ENCODE data around the gene LRRC43.
"Not testable (repeated sequence)": the region's sequence is repeated elsewhere in the genome, so short reads cannot be mapped to it uniquely, and the experiment has no call there.

Gene LRRC43

DNA sequence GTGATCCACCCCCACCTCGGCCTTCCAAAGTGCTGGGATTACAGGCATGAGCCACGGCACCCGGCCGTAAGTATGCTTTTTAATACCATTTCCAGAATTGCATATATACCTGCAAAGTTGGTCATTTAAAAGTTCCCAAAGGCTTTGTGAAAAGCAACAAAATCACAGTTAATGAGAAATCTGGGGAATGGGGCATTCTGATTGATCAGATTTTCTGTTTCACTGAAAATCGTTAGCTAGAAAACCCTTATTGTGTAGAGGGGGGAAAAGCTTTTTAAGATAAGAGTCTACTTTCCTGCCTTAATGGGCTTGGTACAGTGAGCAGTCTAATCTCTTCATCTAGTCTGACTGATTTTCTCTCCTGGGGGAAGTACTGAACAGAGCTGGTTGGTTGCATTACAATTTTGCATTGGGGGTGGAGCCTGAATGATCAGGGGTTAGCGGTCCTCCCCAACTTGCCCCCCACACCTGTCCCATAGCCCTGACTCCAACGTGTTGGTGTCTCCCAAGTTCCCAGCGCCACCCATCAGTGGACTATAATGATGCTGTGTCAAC is 32.7 kb upstream of the LRRC43 start:
- intact Hi-C loops (cut with DNase I), result no loop called here
- no peak for DNase-seq

DNA sequence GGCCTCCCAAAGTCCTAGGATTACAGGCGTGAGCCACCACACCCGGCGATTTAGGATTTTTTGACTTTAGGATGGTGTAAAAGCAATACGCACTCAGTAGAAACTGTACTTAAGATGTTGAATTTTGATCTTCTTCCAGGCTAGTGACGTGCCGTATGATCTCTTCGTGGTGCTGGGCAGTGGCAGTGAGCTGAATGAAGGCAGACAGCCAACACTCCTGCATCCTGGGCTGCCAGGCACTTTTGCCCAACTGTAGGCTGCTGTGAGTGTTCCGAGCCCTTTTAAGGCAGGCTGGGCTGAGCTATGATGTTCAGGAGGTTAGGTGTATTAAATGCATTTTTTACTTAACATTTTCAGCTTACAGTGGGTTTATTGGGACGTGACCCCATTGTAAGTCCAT is 30.2 kb upstream of the LRRC43 start:
- intact Hi-C loops (cut with DNase I), result no loop called here
- DNase-seq, result no peak

- no peak for DNase-seq
These were observed 27.2 kb upstream of the LRRC43 start for GRCh38 chr12:122155705-122156104.

GRCh38 chr12:122158700-122159285 is 24.1 kb upstream of the LRRC43 start:
- DNase-seq, result no peak
- intact Hi-C loops (cut with DNase I), result no loop called here

More at GRCh38 chr12:122155705-122156104, 27.2 kb upstream of the LRRC43 start:
- intact Hi-C loops (cut with DNase I), result no loop called here

GRCh38 chr12:122159882-122160281 is 23.0 kb upstream of the LRRC43 start:
- no peak for DNase-seq
- intact Hi-C loops (cut with DNase I), result no loop called here

DNA sequence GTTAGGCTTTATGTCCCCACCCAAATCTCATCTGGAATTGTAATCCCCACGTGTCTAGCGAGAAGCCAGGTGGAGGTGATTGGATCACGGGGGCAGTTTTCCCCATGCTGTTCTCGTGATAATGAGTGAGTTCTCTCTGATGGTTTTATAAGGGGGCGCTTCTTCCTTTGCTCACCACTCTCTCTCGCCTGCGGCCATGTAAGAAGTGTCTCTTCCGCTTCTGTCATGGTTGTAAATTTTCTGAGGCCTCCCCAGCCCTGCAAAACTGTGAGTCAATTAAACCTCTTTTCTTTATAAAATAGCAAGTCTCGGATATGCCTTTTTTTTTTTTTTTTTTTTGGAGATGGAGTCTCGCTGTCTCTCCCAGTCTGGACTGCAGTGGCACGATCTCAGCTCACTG is 22.2 kb upstream of the LRRC43 start:
- intact Hi-C loops (cut with DNase I), result no loop called here
- no peak for DNase-seq

DNA sequence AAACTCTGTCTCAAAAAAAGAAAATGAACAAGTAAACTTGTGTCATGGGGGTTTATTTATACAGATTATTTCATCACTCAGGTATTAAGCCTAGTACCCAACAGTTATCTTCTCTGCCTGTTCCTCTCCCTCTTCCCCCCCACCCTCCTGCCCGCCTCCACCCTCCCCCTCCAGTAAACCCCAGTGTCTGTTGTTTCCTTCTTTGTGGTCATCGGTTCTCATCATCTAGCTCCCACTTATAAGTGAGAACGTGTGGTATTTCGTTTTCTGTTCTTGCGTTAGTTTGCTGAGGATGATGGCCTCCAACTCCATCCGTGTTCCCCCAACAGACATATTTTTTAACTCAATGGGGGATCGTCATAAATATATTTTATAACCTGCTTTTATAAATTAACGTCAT is 21.2 kb upstream of the LRRC43 start:
- DNase-seq, result no peak
- intact Hi-C loops (cut with DNase I), result no loop called here

- intact Hi-C loops (cut with DNase I), result no loop called here
- no peak for DNase-seq
These were observed 19.9 kb upstream of the LRRC43 start for GRCh38 chr12:122162976-122163375.

- no peak for DNase-seq
- intact Hi-C loops (cut with DNase I), result no loop called here
These were observed 16.2 kb upstream of the LRRC43 start for GRCh38 chr12:122166422-122167349.

DNA sequence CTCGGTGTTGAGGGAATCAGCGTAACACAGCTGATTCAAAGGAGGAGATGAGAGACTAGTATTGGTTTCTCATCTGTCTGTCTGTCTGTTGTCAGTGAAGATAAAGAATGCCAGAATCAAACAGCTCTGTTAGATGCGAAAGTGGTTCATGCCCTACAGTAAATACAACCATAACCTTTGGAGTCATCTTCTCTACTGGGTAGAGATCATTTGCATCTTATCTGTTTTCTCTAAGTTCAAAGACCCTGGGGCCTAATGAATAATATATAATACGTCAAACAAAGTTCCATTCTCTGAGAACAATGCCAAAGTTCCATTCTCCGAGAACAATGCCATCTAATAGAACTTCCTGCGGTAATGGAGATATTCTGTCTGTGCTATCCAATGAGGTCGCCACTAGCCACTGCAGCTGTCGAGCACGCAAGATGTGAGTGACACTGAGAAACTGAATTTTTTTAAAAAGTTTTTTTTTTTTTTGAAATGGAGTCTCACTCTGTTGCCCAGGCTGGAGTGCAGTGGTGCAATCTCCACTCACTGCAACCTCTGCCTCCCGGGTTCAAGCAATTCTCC is 15.5 kb upstream of the LRRC43 start:
- DNase-seq, result no peak
- intact Hi-C loops (cut with DNase I), result no loop called here

GRCh38 chr12:122168492-122168891 is 14.4 kb upstream of the LRRC43 start:
- no peak for DNase-seq
- intact Hi-C loops (cut with DNase I), result no loop called here

- intact Hi-C loops (cut with DNase I), result no loop called here
- no peak for DNase-seq
These were observed 11.5 kb upstream of the LRRC43 start for GRCh38 chr12:122171399-122171798.

DNA sequence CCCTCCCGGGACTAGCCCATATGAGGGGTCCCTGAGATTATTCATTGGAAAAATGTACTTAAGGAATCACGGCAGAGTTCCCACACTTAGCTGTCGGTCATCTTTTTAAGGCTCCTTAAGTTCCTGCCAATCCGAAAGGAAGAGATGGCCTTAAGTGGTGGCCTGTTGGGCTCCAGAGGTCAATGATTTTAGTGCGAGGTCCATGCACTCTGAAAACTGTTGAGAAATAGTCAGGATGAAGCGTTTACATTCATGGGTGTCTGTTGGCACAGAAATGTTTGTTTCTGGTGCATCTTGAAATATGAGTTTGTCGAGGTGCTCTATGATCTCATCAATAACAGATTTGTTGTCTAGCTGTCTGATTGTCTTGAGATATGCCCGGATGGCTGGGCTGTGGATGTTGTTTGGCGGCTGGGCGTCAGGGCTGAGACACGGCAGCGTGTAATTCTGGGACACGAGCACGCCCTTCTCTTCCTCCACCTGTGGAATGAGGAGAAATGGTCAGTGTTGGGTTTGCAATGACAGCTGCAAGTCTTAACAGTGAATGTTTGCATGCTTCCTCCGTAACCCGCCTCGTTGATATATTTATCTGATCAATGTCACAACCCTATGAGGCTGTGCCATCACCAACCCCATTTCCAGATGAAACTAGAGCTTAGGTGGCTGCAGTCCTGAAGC is 10.5 kb upstream of the LRRC43 start:
- no peak for DNase-seq
- intact Hi-C loops (cut with DNase I), result no loop called here

DNA sequence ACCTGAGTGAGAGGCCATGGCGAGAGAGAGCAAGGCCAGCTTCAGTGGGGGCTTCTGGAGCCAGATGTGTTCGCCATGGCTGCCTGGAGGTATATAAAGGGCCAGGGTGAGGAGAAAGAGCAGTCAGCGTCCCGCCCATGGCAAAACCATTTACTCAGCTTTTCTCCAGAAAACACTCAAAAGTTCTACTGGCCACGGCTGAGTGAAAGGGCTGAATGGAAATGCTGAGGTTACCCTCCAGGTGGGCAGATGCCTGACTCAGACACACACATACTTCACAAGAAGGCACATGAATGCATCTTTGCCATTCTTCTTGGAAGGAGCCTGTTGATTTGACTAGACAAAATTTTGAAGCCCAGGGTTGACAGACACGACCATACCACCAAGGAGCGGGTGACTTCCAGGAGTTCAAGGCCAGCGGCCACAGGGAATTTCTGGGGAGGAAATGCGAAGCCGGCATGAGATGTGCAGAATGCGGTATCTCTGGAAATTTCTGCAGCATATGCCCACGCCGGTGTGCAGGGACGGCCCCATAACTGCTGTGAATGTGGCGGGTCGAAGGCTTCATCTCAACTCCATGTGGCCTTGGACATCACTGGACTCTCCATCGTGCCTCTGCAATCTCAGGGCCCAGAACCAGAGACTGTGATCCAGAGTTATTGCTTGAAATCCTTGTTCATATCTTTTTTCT is 8.6 kb upstream of the LRRC43 start, which contains the start of gene IL31:
Gene IL31, minus strand, starts transcription at position 67 of the 691 bp plus-strand sequence. Its CDS starts 49 bp downstream, at position 18.
- DNase-seq, result no peak
- intact Hi-C loops (cut with DNase I), result no loop called here

DNA sequence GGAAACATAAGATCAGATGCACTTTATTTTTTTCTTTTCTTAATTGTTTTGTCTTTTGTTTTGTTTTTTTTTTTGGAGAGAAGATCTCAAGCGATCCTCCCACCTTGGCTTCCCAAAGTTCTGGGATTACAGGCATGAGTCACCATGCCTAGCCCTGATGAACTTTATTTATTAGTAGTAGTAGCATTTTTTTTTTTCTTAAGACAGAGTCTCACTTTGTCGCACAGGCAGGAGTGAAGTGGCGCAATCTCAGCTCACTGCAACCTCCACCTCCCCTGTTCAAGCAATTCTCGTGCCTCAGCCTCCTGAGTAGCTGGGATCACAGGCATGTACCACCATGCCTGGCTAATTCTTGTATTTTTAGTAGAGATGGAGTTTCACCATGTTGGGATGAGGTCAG is 6.5 kb upstream of the LRRC43 start:
- intact Hi-C loops (cut with DNase I); DNase-seq: not testable (repeated sequence)

DNA sequence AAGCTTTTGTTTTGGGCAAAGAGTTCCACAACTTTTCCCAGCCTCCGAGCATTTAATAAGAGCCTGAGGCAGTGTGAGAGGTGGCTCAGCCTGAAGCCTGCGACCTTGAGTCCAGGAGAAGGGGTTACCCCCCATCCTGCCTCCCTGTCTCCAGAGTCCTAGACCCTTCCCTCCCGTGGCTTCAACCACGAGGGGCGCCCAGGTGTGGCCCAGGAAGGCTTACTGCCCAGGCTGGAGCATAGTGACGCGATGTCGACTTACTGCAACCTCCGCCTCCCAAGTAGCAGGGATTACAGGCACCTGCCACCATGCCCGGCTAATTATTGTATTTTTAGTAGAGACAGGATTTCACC is 641 bp downstream of the LRRC43 start:
- no peak for DNase-seq
- intact Hi-C loops (cut with DNase I), result no loop called here

DNA sequence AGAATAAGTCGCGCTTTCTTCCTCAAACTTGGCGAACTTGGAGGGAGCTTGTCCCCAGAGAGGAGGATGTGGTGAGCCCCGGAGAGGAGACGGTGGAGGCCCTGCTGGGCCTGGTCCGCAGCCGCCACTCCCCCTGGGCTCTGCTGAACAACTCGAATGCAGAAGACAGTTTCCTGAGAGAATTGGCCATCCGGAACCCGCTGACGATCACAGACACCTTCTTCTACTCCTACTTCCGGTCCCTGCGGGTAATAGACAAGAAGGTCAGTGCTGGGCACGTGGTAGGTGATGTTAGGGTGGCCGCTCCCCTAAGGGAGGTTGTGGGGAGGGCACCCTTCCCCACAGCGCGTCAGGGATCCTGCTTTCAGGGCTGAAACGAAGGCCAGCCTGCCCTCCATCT is 1.6 kb downstream of the LRRC43 start:
- DNase-seq, result no peak
- intact Hi-C loops (cut with DNase I), result no loop called here

DNA sequence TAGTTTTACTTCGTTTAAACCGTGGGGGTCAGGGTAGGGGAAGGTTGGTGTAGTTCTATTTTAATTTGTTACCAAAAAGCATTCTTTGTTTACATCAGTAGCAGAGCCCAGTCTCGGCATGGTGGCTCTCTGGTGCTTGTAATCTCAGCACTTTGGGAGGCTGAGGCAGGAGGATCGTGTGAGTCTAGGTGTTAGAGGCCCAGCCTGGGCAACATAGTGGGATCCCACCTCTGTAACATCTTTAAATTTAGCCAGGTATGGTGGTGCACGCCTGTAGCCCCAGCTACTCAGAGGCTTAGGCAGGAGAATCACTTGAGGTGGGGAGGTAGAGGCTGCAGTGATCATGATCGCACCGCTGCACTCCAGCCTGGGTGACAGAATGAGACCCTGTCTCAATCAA is 2.2 kb downstream of the LRRC43 start:
- no peak for DNase-seq
- intact Hi-C loops (cut with DNase I), result no loop called here

GRCh38 chr12:122185494-122186082 is 2.7 kb downstream of the LRRC43 start:
- DNase-seq, result no peak
- intact Hi-C loops (cut with DNase I), result no loop called here

Data from head of caudate nucleus (tissue), 42 donors.